Keratinocyte (primary cell): ENCODE data around the gene CEACAM19. TPM values are rescaled to one million over a fixed set of nuclear protein-coding genes. Genes with fewer than 3 reads are reported as not detected.

ENCODE experiments used
- DNase-seq: peaks from one replicate; pipeline ENCODE4 v3.0.0-alpha.2; 2011; ENCODE audit warnings: low read depth, missing footprints, low spot score
- FAIRE-seq: peaks from 2 replicates; lab custom pipeline; 2011; peaks lifted over from hg19 to GRCh38; lab: Jason Lieb, UNC
- H2AFZ ChIP-seq: 2 replicates; pipeline ENCODE4 v1.6.0; 2012; ENCODE audit warnings: low read length, control low read depth, inconsistent platforms; ENCODE audit not compliant: control insufficient read depth
- H3K27ac ChIP-seq: 2 replicates; pipeline ENCODE4 v1.5.1; 2011; ENCODE audit warnings: low read length; ENCODE audit not compliant: control insufficient read depth, insufficient read depth
- H3K27me3 ChIP-seq: 3 replicates; pipeline ENCODE4 v1.6.0; 2011; ENCODE audit warnings: low read length; ENCODE audit not compliant: control insufficient read depth, insufficient read depth; ENCODE audit errors: extremely low read depth
- H3K36me3 ChIP-seq, 2 experiments: 2 replicates in 1 of 2; 3 replicates in 1 of 2; pipeline ENCODE4 v1.5.1; 2011; ENCODE audit warnings: low read length in 2 of 2, mild to moderate bottlenecking in 1 of 2; ENCODE audit not compliant: control insufficient read depth in 2 of 2, insufficient read depth in 2 of 2; ENCODE audit errors: extremely low read depth in 1 of 2
- H3K4me1 ChIP-seq: 3 replicates; pipeline ENCODE4 v1.5.1; 2011; ENCODE audit warnings: low read length; ENCODE audit not compliant: control insufficient read depth, insufficient read depth; ENCODE audit errors: extremely low read depth
- H3K4me2 ChIP-seq: 3 replicates; pipeline ENCODE4 v1.6.0; 2011; ENCODE audit warnings: low read depth, low read length; ENCODE audit not compliant: control insufficient read depth, insufficient read depth; ENCODE audit errors: extremely low read depth
- H3K4me3 ChIP-seq, 3 experiments: fragments of 200-600 bp in 1 of 3; sonication (generic) in 1 of 3; 2 replicates in 2 of 3; 3 replicates in 1 of 3; pipeline ENCODE4 v1.5.1; 2011 to 2016; ENCODE audit warnings: low read length in 3 of 3, mild to moderate bottlenecking in 3 of 3, control low read depth in 2 of 3, inconsistent platforms in 1 of 3, low read depth in 1 of 3, mixed read lengths in 1 of 3, mixed run types in 1 of 3, moderate library complexity in 1 of 3; ENCODE audit not compliant: control insufficient read depth in 2 of 3, insufficient read depth in 2 of 3; ENCODE audit errors: extremely low read depth in 1 of 3
- H3K79me2 ChIP-seq: 2 replicates; pipeline ENCODE4 v1.6.0; 2012; ENCODE audit warnings: low read length; ENCODE audit not compliant: control insufficient read depth, insufficient read depth
- H3K9ac ChIP-seq: 3 replicates; pipeline ENCODE4 v1.6.0; 2011; ENCODE audit warnings: low read length; ENCODE audit not compliant: control insufficient read depth, insufficient read depth; ENCODE audit errors: extremely low read depth
- H3K9me1 ChIP-seq: 3 replicates; pipeline ENCODE4 v1.6.0; 2011; ENCODE audit warnings: low read length; ENCODE audit not compliant: control insufficient read depth, insufficient read depth; ENCODE audit errors: extremely low read depth
- H3K9me3 ChIP-seq: 2 replicates; pipeline ENCODE4 v1.5.1; 2012; ENCODE audit warnings: low read depth, low read length; ENCODE audit not compliant: control insufficient read depth
- H4K20me1 ChIP-seq: 3 replicates; pipeline ENCODE4 v1.6.0; 2011; ENCODE audit warnings: low read length; ENCODE audit not compliant: control insufficient read depth, insufficient read depth; ENCODE audit errors: extremely low read depth
- EZH2 ChIP-seq: IDR thresholded peaks from one replicate; pipeline ENCODE4 v1.6.1; 2012; ENCODE audit warnings: inconsistent platforms, mild to moderate bottlenecking, low read length, moderate library complexity
- dilution Hi-C: fragments of 300-500 bp; cut with MboI; formaldehyde crosslinking; loops from one replicate; pipeline ENCODE4 v1.7.0; 2020; ENCODE audit warnings: low sequenced_read_pairs; ENCODE audit not compliant: extremely low pct_ligation_motif_present
- polyA plus RNA-seq, 5 experiments: library from polyadenylated mRNA; depleted of rRNA in 3 of 5; stranded (reverse) in 3 of 5; stranded (forward) in 1 of 5; unstranded in 1 of 5; fragments of >200 nt; gene quantifications; 1 replicate in 1 of 5; 2 replicates in 3 of 5; 3 replicates in 1 of 5; pipeline versions ENCODE4 v1.2.1 to v1.2.3, GENCODE V29; 2011 to 2012; ENCODE audit warnings: missing spikeins in 2 of 5, low read depth in 1 of 5, low replicate concordance in 1 of 5
- TF ChIP-seq, protein P1 (sequence below), 3 experiments: IDR thresholded peaks in 1 of 3; conservative IDR thresholded peaks in 1 of 3; optimal IDR thresholded peaks in 1 of 3; 2 replicates in 2 of 3; 3 replicates in 1 of 3; pipeline versions ENCODE3 to v1.5.1; 2011; ENCODE audit warnings: low read length in 3 of 3, mild to moderate bottlenecking in 3 of 3, moderate library complexity in 2 of 3, control low read depth in 1 of 3, inconsistent platforms in 1 of 3; ENCODE audit not compliant: insufficient read depth in 2 of 3; ENCODE audit errors: extremely low read depth in 1 of 3

Gene CEACAM19
- polyA plus RNA-seq, 1 donor (not counting 4 experiments of a cell fraction or from before 2014, with no cell fraction given) = 3.7 TPM

DNA sequence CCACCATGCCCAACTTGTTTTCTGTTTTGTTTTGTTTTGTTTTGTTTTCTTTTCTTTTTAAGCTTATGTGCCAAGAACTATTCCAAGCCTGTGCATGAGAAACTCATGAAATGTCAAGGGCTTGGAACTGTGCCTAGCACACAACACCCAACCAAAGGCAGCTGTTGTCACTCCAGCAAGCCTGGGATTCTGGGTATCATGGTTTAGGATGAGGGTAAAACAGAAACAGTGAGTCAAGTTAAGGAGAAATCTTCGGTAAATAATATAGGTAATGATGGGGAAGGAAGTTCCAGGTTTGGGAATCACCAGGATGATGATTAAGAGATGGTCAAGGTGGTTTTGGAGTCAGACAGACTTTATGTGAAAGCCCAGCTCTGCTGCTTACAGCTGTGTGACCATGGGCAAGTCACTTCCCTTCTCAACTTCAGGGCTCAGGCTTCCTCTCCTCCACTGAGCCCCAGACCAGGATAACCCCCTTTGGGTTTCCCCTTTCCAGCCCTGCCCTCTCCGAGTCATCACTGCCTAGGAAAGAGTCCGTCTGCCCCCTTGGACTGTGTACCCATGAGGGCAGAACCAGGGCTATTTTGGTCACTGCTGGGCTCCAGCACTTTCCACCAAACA, 22.5 kb upstream of the CEACAM19 start:
- dilution Hi-C loops = no loop called here
- FAIRE-seq = peak; percentile 67

DNA sequence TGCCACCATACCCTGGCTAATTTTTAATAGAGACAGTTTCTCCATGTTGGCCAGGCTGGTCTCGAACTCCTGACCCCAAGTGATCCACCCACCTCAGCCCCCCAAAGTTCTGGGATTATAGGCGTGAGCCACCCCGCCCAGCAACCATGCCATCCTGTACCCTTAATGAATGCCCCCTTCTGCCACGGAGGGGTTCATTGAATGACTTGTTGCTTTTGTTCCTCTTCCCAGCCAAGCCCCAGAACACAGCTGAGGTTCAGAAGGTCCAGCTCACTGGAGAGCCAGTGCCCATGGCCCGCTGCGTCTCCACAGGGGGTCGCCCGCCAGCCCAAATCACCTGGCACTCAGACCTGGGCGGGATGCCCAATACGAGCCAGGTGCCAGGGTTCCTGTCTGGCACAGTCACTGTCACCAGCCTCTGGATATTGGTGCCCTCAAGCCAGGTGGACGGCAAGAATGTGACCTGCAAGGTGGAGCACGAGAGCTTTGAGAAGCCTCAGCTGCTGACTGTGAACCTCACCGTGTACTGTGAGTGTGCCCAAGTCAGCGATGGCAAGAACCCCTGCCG, 21.6 kb upstream of the CEACAM19 start:
- DNase-seq = no peak
- FAIRE-seq = no peak
- TF ChIP-seq, protein P1, sequence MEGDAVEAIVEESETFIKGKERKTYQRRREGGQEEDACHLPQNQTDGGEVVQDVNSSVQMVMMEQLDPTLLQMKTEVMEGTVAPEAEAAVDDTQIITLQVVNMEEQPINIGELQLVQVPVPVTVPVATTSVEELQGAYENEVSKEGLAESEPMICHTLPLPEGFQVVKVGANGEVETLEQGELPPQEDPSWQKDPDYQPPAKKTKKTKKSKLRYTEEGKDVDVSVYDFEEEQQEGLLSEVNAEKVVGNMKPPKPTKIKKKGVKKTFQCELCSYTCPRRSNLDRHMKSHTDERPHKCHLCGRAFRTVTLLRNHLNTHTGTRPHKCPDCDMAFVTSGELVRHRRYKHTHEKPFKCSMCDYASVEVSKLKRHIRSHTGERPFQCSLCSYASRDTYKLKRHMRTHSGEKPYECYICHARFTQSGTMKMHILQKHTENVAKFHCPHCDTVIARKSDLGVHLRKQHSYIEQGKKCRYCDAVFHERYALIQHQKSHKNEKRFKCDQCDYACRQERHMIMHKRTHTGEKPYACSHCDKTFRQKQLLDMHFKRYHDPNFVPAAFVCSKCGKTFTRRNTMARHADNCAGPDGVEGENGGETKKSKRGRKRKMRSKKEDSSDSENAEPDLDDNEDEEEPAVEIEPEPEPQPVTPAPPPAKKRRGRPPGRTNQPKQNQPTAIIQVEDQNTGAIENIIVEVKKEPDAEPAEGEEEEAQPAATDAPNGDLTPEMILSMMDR (optimal IDR thresholded peaks at IDR 0.05 in 1 of 3, IDR thresholded peaks at IDR 0.05 in 1 of 3, conservative IDR thresholded peaks at IDR 0.05 in 1 of 3; ENCODE audit: extremely low read depth in 1 of 3, insufficient read depth in 2 of 3, low read length in 3 of 3) = no peak
- TF ChIP-seq EZH2 = no peak
- Histone ChIP-seq H3K4me2 (no peak overlapping the region), H3K4me1 (peaks cover 28% of the 10 kb centered on the region), H3K27ac (peak overlapping the region; percentile 8), H3K9me1 (peaks cover 3% of the 10 kb centered on the region), H3K79me2 (peaks cover 48% of the 10 kb centered on the region), H2AFZ (no peak overlapping the region), H4K20me1 (peaks cover 16% of the 10 kb centered on the region), H3K9ac (no peak overlapping the region), H3K4me3 (no peak overlapping the region), H3K9me3 (no peaks in the 10 kb centered on the region), H3K36me3 (peaks cover 39 to 62% of the 10 kb centered on the region in 2 experiments), H3K27me3 (no peaks in the 10 kb centered on the region)
- dilution Hi-C loops = no loop called here

More for the DNA sequence above, 22.5 kb upstream of the CEACAM19 start:
- Histone ChIP-seq H3K9me1 (peaks cover 3% of the 10 kb centered on the region), H3K4me3 (no peak overlapping the region), H4K20me1 (peaks cover 13% of the 10 kb centered on the region), H2AFZ (no peak overlapping the region), H3K36me3 (peaks cover 36 to 61% of the 10 kb centered on the region in 2 experiments), H3K9ac (no peak overlapping the region), H3K4me1 (peaks cover 28% of the 10 kb centered on the region), H3K4me2 (no peak overlapping the region), H3K9me3 (no peaks in the 10 kb centered on the region), H3K27me3 (no peaks in the 10 kb centered on the region), H3K79me2 (peaks cover 55% of the 10 kb centered on the region), H3K27ac (peak overlapping the region; percentile 45)
- TF ChIP-seq, protein P1 (optimal IDR thresholded peaks at IDR 0.05 in 1 of 3, IDR thresholded peaks at IDR 0.05 in 1 of 3, conservative IDR thresholded peaks at IDR 0.05 in 1 of 3; ENCODE audit: extremely low read depth in 1 of 3, insufficient read depth in 2 of 3, low read length in 3 of 3) = no peak
- no peak for TF ChIP-seq EZH2
- no peak for DNase-seq
